ENCODE measurements around the gene GPNMB.

Gene GPNMB

DNA sequence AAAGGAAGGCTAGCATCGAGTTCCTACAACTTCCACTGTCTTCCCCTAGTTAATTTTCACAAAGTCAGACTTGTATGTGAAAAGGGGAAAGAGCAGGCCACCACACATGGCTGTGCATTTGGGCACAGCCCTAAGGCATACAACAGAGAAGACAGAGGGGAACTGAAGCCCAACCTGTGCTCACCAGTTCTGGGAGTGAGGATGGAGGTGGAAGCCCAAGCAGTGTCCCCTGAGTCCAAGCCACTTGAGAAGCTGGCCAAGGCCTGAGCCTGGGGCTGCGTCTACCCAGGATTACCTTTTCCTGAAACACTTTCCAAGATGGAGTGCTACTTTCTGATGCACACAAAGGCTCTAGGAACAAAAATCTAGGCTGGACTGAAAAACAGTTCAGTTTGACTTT, 20.3 kb downstream of the GPNMB start:
- Histone ChIP-seq H3K36me3 (ENCODE audit: control insufficient read depth in 1 of 2, insufficient read depth in 2 of 2, low read length in 2 of 2) (no peaks in the 10 kb centered on the region), H3K4me3 (ENCODE audit: low read depth in 1 of 2, low read length in 2 of 2) (no peak overlapping the region), H3K9ac (ENCODE audit: low read depth in 1 of 2, low read length in 2 of 2) (no peak overlapping the region)

DNA sequence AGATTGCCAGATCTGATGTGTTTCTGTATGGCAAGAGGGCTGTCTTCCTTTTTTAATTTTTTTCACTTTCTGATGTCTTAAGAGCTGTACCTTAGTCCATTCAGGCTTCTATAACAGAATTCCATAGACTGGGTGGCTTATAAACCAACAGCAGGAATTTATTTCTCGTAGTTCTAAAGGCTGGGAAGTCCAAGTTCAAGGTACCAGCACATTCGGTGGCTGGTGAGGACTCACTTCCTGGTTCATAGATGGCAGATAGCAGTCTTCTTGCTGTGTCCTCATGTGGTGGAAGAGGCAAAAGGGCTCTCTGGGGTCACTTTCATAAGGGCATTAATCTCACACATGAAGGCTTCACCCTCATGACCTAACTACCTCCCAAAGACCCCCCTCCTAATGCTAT, 20.8 kb downstream of the GPNMB start:
- Histone ChIP-seq H3K27ac (ENCODE audit: low read depth, low read length) (no peak overlapping the region), H3K27me3 (ENCODE audit: control insufficient read depth in 1 of 2, insufficient read depth in 2 of 2, low read length in 2 of 2) (no peaks in the 10 kb centered on the region), H3K4me1 (ENCODE audit: control insufficient read depth in 1 of 2, insufficient read depth in 2 of 2, low read length in 2 of 2) (no peaks in the 10 kb centered on the region), H3K9me3 (ENCODE audit: control insufficient read depth in 1 of 2, low read length in 2 of 2) (no peaks in the 10 kb centered on the region), H3K4me3 (ENCODE audit: low read depth in 1 of 2, low read length in 2 of 2) (no peak overlapping the region), H3K36me3 (ENCODE audit: control insufficient read depth in 1 of 2, insufficient read depth in 2 of 2, low read length in 2 of 2) (no peaks in the 10 kb centered on the region), H3K9ac (ENCODE audit: low read depth in 1 of 2, low read length in 2 of 2) (no peak overlapping the region)

More for the DNA sequence above, 20.3 kb downstream of the GPNMB start:
- H3K9me3 ChIP-seq (ENCODE audit: control insufficient read depth in 1 of 2, low read length in 2 of 2): no peaks in the 10 kb centered on the region
- no peaks in the 10 kb centered on the region for H3K27me3 ChIP-seq (ENCODE audit: control insufficient read depth in 1 of 2, insufficient read depth in 2 of 2, low read length in 2 of 2)
- H3K27ac ChIP-seq (ENCODE audit: low read depth, low read length): no peak overlapping the region
- H3K4me1 ChIP-seq (ENCODE audit: control insufficient read depth in 1 of 2, insufficient read depth in 2 of 2, low read length in 2 of 2): no peaks in the 10 kb centered on the region

DNA sequence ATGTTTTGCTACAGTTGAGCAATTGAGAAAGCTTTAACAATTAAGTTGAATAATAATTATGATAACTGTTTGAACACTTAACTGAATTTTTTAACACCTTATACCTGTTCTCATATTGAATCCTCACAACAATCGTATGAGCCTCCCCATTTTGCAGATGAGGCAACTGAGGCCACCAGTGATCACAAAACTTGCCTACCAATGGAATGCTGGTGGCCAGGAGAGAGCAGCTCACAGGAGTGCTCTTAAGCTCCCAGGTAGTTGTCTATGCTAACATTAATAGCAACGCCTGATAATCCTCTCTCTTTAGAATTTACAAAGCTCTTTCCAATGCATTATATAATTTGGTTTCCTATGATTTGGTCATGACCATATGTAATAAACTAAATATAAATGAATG, 21.6 kb downstream of the GPNMB start:
- Histone ChIP-seq H3K36me3 (ENCODE audit: control insufficient read depth in 1 of 2, insufficient read depth in 2 of 2, low read length in 2 of 2) (no peaks in the 10 kb centered on the region), H3K9me3 (ENCODE audit: control insufficient read depth in 1 of 2, low read length in 2 of 2) (no peaks in the 10 kb centered on the region), H3K27ac (ENCODE audit: low read depth, low read length) (no peak overlapping the region), H3K9ac (ENCODE audit: low read depth in 1 of 2, low read length in 2 of 2) (no peak overlapping the region), H3K27me3 (ENCODE audit: control insufficient read depth in 1 of 2, insufficient read depth in 2 of 2, low read length in 2 of 2) (no peaks in the 10 kb centered on the region), H3K4me3 (ENCODE audit: low read depth in 1 of 2, low read length in 2 of 2) (no peak overlapping the region), H3K4me1 (ENCODE audit: control insufficient read depth in 1 of 2, insufficient read depth in 2 of 2, low read length in 2 of 2) (no peaks in the 10 kb centered on the region)

DNA sequence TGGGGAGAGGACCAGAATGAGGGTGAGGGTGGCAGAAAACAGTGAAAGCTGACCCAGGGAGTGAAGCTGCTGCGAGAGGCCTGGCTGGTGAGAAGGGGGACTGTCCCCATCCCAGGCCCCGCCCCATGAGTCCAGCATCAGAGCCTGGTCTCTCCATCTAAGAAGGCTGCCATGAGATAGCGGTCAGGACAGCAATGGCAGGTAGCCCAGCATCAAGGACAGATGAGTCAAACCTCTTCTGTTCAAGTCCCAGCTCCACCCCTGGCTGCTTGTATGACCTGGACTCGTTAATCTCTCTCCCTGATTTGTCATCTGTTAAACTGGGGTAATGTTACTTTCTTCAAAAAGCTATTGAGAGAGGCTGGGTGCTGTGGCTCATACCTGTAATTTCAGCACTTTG, 22.2 kb downstream of the GPNMB start:
- Histone ChIP-seq H3K9me3 (ENCODE audit: control insufficient read depth in 1 of 2, low read length in 2 of 2) (no peaks in the 10 kb centered on the region), H3K4me1 (ENCODE audit: control insufficient read depth in 1 of 2, insufficient read depth in 2 of 2, low read length in 2 of 2) (peaks cover 0 to 4% of the 10 kb centered on the region in 2 donors), H3K27ac (ENCODE audit: low read depth, low read length) (no peak overlapping the region), H3K27me3 (ENCODE audit: control insufficient read depth in 1 of 2, insufficient read depth in 2 of 2, low read length in 2 of 2) (no peaks in the 10 kb centered on the region), H3K9ac (ENCODE audit: low read depth in 1 of 2, low read length in 2 of 2) (no peak overlapping the region), H3K36me3 (ENCODE audit: control insufficient read depth in 1 of 2, insufficient read depth in 2 of 2, low read length in 2 of 2) (no peaks in the 10 kb centered on the region), H3K4me3 (ENCODE audit: low read depth in 1 of 2, low read length in 2 of 2) (no peak overlapping the region)

DNA sequence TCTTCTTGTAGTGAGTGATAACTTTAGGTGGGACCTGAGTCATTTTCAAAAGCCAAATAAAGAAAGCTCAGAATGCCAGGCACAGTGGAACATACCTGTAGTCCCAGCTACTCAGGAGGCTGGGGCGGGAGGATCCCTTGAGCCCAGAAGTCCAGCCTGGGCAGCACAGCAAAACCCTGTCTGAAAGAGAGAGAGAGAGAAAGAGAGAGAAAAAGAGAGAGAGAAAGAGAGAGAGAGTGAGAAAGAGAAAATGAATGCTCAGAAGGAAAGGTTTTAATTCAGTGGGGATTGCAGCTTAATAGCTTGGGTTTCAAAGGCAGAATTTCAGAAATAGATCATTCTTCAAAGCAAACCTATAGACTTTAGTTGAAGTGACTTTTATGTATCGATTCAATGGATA, 25.7 kb downstream of the GPNMB start:
- no peak overlapping the region for H3K9ac ChIP-seq (ENCODE audit: low read depth in 1 of 2, low read length in 2 of 2)
- no peaks in the 10 kb centered on the region for H3K9me3 ChIP-seq (ENCODE audit: control insufficient read depth in 1 of 2, low read length in 2 of 2)
- no peaks in the 10 kb centered on the region for H3K36me3 ChIP-seq (ENCODE audit: control insufficient read depth in 1 of 2, insufficient read depth in 2 of 2, low read length in 2 of 2)
- H3K4me3 ChIP-seq (ENCODE audit: low read depth in 1 of 2, low read length in 2 of 2): no peak overlapping the region
- H3K27me3 ChIP-seq (ENCODE audit: control insufficient read depth in 1 of 2, insufficient read depth in 2 of 2, low read length in 2 of 2): no peaks in the 10 kb centered on the region
- H3K4me1 ChIP-seq (ENCODE audit: control insufficient read depth in 1 of 2, insufficient read depth in 2 of 2, low read length in 2 of 2): peaks cover 0 to 4% of the 10 kb centered on the region in 2 donors
- no peak overlapping the region for H3K27ac ChIP-seq (ENCODE audit: low read depth, low read length)

DNA sequence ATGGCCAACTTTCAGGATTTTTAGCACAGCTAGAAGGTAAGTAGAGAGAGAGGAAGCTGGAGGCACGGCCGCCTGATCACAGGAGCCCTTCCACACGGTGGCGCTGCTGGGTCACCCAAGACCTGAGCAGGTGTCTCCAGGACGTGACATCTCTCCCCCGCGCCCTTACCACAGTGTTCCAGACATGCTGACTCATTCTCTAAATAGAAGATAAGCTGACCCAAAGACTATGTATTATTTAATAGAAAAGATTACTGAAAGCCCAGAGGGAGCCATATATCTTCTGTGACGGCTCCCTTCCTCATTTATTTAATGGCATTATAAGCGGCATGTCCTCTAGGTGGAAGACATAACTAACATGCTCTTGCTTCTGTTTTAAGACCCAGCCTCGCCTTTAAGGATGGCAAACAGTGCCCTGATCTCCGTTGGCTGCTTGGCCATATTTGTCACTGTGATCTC, 26.6 kb downstream of the GPNMB start:
- Histone ChIP-seq H3K9ac (ENCODE audit: low read depth in 1 of 2, low read length in 2 of 2) (no peak overlapping the region), H3K27ac (ENCODE audit: low read depth, low read length) (no peak overlapping the region), H3K9me3 (ENCODE audit: control insufficient read depth in 1 of 2, low read length in 2 of 2) (no peaks in the 10 kb centered on the region), H3K36me3 (ENCODE audit: control insufficient read depth in 1 of 2, insufficient read depth in 2 of 2, low read length in 2 of 2) (no peaks in the 10 kb centered on the region), H3K27me3 (ENCODE audit: control insufficient read depth in 1 of 2, insufficient read depth in 2 of 2, low read length in 2 of 2) (no peaks in the 10 kb centered on the region), H3K4me1 (ENCODE audit: control insufficient read depth in 1 of 2, insufficient read depth in 2 of 2, low read length in 2 of 2) (peaks cover 0 to 4% of the 10 kb centered on the region in 2 donors), H3K4me3 (ENCODE audit: low read depth in 1 of 2, low read length in 2 of 2) (peak overlapping the region in 1 of 2 donors; percentile 10)

DNA sequence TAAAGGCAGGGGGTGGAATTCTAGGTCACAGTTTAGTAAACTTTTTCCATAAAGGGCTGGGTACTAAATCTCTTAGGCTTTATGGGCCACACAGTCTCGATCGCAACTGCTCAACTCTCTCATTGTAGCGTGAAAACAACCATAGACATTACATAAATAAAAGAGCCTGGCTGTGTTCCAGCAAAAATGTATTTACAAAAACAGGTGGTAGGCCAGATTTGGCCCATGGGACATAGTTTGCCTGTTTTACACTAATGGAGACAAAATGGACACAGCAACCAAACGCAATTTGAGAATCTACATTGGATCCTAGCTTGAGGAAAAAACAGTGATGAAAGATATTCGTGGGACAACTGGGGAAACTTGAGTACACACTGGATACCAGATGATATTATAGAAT, 29.3 kb downstream of the GPNMB start:
- no peaks in the 10 kb centered on the region for H3K27me3 ChIP-seq (ENCODE audit: control insufficient read depth in 1 of 2, insufficient read depth in 2 of 2, low read length in 2 of 2)
- no peak overlapping the region for H3K9ac ChIP-seq (ENCODE audit: low read depth in 1 of 2, low read length in 2 of 2)
- peaks cover 0 to 4% of the 10 kb centered on the region in 2 donors for H3K4me1 ChIP-seq (ENCODE audit: control insufficient read depth in 1 of 2, insufficient read depth in 2 of 2, low read length in 2 of 2)
- H3K4me3 ChIP-seq (ENCODE audit: low read depth in 1 of 2, low read length in 2 of 2): no peak overlapping the region
- H3K9me3 ChIP-seq (ENCODE audit: control insufficient read depth in 1 of 2, low read length in 2 of 2): no peaks in the 10 kb centered on the region
- no peak overlapping the region for H3K27ac ChIP-seq (ENCODE audit: low read depth, low read length)
- H3K36me3 ChIP-seq (ENCODE audit: control insufficient read depth in 1 of 2, insufficient read depth in 2 of 2, low read length in 2 of 2): no peaks in the 10 kb centered on the region

DNA sequence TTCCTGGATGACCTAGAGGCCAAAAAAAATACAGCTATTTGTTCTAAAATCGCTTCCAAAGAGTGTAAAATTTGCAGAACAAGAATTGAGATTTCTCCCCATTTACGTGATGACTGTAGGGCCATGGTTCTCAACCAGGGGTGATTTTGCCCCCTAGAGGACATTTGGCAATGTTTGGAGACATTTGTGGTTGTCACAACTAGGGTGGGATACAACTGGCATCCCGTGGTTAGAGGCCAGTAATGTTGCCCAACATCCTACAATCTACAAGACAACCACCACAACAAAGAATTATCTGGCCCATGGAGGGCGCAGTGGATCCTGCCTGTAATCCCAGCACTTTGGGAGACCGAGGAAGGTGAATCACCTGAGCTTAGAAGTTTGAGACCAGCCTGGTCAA, 29.8 kb downstream of the GPNMB start:
- no peak overlapping the region for H3K9ac ChIP-seq (ENCODE audit: low read depth in 1 of 2, low read length in 2 of 2)
- H3K4me3 ChIP-seq (ENCODE audit: low read depth in 1 of 2, low read length in 2 of 2): no peak overlapping the region
- H3K27ac ChIP-seq (ENCODE audit: low read depth, low read length): no peak overlapping the region
- H3K27me3 ChIP-seq (ENCODE audit: control insufficient read depth in 1 of 2, insufficient read depth in 2 of 2, low read length in 2 of 2): no peaks in the 10 kb centered on the region
- no peaks in the 10 kb centered on the region for H3K9me3 ChIP-seq (ENCODE audit: control insufficient read depth in 1 of 2, low read length in 2 of 2)
- H3K36me3 ChIP-seq (ENCODE audit: control insufficient read depth in 1 of 2, insufficient read depth in 2 of 2, low read length in 2 of 2): no peaks in the 10 kb centered on the region
- peaks cover 0 to 4% of the 10 kb centered on the region in 2 donors for H3K4me1 ChIP-seq (ENCODE audit: control insufficient read depth in 1 of 2, insufficient read depth in 2 of 2, low read length in 2 of 2)

DNA sequence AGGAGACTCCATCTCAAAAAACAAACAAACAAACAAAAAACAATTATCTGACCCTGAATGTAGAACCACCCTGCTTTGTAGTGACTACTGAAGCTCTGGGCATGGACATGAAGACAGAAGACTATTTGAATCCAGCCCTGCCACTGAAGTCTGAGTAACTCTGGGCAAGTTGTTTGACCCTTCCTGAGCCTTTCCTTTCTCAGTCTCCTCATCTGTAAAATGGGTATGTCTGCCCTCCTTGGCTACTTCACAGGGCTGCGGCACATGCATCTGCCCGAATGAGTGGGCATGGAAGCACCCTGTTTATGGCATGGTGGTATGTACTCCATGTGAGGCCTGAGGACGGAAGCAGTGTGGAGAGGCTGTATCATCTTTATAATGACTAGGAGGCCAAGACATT, 30.4 kb downstream of the GPNMB start:
- H3K9ac ChIP-seq (ENCODE audit: low read depth in 1 of 2, low read length in 2 of 2): no peak overlapping the region
- no peaks in the 10 kb centered on the region for H3K9me3 ChIP-seq (ENCODE audit: control insufficient read depth in 1 of 2, low read length in 2 of 2)
- no peak overlapping the region for H3K27ac ChIP-seq (ENCODE audit: low read depth, low read length)
- no peaks in the 10 kb centered on the region for H3K27me3 ChIP-seq (ENCODE audit: control insufficient read depth in 1 of 2, insufficient read depth in 2 of 2, low read length in 2 of 2)
- H3K36me3 ChIP-seq (ENCODE audit: control insufficient read depth in 1 of 2, insufficient read depth in 2 of 2, low read length in 2 of 2): no peaks in the 10 kb centered on the region
- no peak overlapping the region for H3K4me3 ChIP-seq (ENCODE audit: low read depth in 1 of 2, low read length in 2 of 2)
- peaks cover 0 to 4% of the 10 kb centered on the region in 2 donors for H3K4me1 ChIP-seq (ENCODE audit: control insufficient read depth in 1 of 2, insufficient read depth in 2 of 2, low read length in 2 of 2)

DNA sequence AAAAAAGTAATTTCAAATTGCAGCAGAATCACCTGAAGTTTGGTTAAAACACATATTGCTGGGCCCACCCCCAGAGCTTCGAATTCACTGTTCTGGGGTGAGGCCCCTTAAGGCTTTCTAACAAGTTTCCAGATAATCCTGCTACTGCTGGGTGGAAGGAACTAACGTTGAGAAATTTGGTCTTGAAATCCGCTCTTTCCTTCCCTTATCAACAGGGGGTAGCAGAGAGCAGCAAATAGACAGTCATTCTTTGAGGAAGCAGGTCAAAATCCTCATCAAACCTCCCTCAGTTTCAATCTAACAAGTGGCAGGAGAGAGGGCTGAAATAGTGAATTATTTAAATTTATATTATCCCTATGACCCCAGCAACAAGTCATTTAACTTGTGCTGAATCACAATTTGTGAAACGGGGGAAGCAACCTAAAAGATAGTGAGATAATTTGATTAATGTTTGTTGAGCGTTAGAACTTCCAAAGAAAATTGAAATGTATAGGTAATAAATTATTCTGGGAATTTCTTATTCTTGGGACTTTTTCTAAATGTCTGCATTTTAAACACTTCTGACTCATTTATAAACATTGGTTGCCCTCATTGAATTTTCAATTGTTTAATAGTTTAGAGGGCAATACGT, 30.9 kb downstream of the GPNMB start:
- H3K9ac ChIP-seq (ENCODE audit: low read depth in 1 of 2, low read length in 2 of 2): no peak overlapping the region
- H3K36me3 ChIP-seq (ENCODE audit: control insufficient read depth in 1 of 2, insufficient read depth in 2 of 2, low read length in 2 of 2): no peaks in the 10 kb centered on the region
- H3K27me3 ChIP-seq (ENCODE audit: control insufficient read depth in 1 of 2, insufficient read depth in 2 of 2, low read length in 2 of 2): no peaks in the 10 kb centered on the region
- peaks cover 0 to 4% of the 10 kb centered on the region in 2 donors for H3K4me1 ChIP-seq (ENCODE audit: control insufficient read depth in 1 of 2, insufficient read depth in 2 of 2, low read length in 2 of 2)
- H3K9me3 ChIP-seq (ENCODE audit: control insufficient read depth in 1 of 2, low read length in 2 of 2): no peaks in the 10 kb centered on the region
- no peak overlapping the region for H3K27ac ChIP-seq (ENCODE audit: low read depth, low read length)
- H3K4me3 ChIP-seq (ENCODE audit: low read depth in 1 of 2, low read length in 2 of 2): no peak overlapping the region

Data from duodenal mucosa (tissue), 2 donors.